Panc1 (cell line): ENCODE measurements around the gene SYNDIG1L. TPM values are rescaled to one million over a fixed set of nuclear protein-coding genes. Genes with fewer than 3 reads are reported as not detected.

Source experiments
- ATAC-seq: fragments of 200-7000 bp; cut with Tn5 transposase; 2 replicates; pipeline ENCODE4 v1.9.1; 2020; ENCODE audit warnings: mild to moderate bottlenecking, moderate library complexity
- BruUV-seq: library from RNA; stranded (reverse); fragments of 400-500 nt; replicated peaks from 2 replicates; lab custom pipeline; 2021; lab: Mats Ljungman, UMichigan
- CTCF ChIA-PET: fragments of 300-600 bp; sonication (Branson Sonifier 250); formaldehyde crosslinking; loops from one replicate; lab custom pipeline; 2022; ENCODE audit warnings: antibody characterized with exemption; lab: Charles Lee
- POLR2A ChIA-PET: fragments of 300-600 bp; sonication (Branson Sonifier 250); formaldehyde crosslinking; loops from one replicate; lab custom pipeline; 2022; ENCODE audit warnings: antibody characterized with exemption; lab: Charles Lee
- DNase-seq: peaks from one replicate; pipeline ENCODE4 v3.0.0-alpha.2; 2010; ENCODE audit warnings: low read depth, low spot score
- H3K27ac ChIP-seq: 2 replicates; pipeline ENCODE4 v1.5.1; 2011; ENCODE audit warnings: mild to moderate bottlenecking, low read length, inconsistent platforms
- H3K27me3 ChIP-seq: fragments of 200-500 bp; sonication (Bioruptor generic); 2 replicates; pipeline ENCODE4 v1.6.0; 2014; ENCODE audit warnings: low read length, inconsistent platforms; ENCODE audit not compliant: control insufficient read depth, insufficient read depth
- H3K36me3 ChIP-seq: fragments of 200-500 bp; sonication (Bioruptor generic); 2 replicates; pipeline ENCODE4 v1.5.1; 2014; ENCODE audit warnings: inconsistent platforms, mild to moderate bottlenecking, low read length, moderate library complexity; ENCODE audit not compliant: control insufficient read depth, insufficient read depth
- H3K4me1 ChIP-seq: 2 replicates; pipeline ENCODE4 v1.5.1; 2011; ENCODE audit warnings: inconsistent platforms, mild to moderate bottlenecking, low read length, moderate library complexity; ENCODE audit not compliant: control insufficient read depth, insufficient read depth
- H3K4me3 ChIP-seq, 2 experiments: 2 replicates each; pipeline ENCODE4 v1.5.1; 2011 to 2012; ENCODE audit warnings: low read depth in 2 of 2, low read length in 2 of 2, mild to moderate bottlenecking in 2 of 2, inconsistent platforms in 1 of 2, moderate library complexity in 1 of 2
- H3K9me3 ChIP-seq: fragments of 200-500 bp; sonication (Bioruptor generic); 2 replicates; pipeline ENCODE4 v1.5.1; 2014; ENCODE audit warnings: low read depth, mild to moderate bottlenecking, inconsistent platforms, low read length, moderate library complexity; ENCODE audit not compliant: control insufficient read depth, insufficient read depth
- CTCF ChIP-seq: fragments of 450-650 bp; IDR thresholded peaks from 2 replicates; pipeline ENCODE4 v1.5.1; 2017; ENCODE audit warnings: mild to moderate bottlenecking
- POLR2AphosphoS5 ChIP-seq: IDR thresholded peaks from 2 replicates; pipeline ENCODE4 v1.6.1; 2012; ENCODE audit warnings: mild to moderate bottlenecking, low read depth, low read length, moderate library complexity
- REST ChIP-seq, 2 experiments: IDR thresholded peaks; 2 replicates each; pipeline ENCODE4 v1.6.1; 2011 to 2012; ENCODE audit warnings: low read depth in 2 of 2, control low read depth in 1 of 2, low read length in 1 of 2, mild to moderate bottlenecking in 1 of 2, moderate library complexity in 1 of 2; ENCODE audit not compliant: insufficient read depth in 1 of 2
- SIN3A ChIP-seq: IDR thresholded peaks from 2 replicates; pipeline ENCODE4 v1.6.1; 2012; ENCODE audit warnings: low read depth, mild to moderate bottlenecking, low read length, moderate library complexity, borderline replicate concordance; ENCODE audit not compliant: insufficient read depth
- TCF7L2 ChIP-seq: IDR thresholded peaks from 2 replicates; pipeline ENCODE4 v1.6.1; 2011; ENCODE audit warnings: mild to moderate bottlenecking, low read depth, low read length, inconsistent platforms
- in situ Hi-C: cut with HindIII; loops from 2 replicates; pipeline ENCODE4 v1.10.0; 2016; ENCODE audit warnings: low sequenced_read_pairs, low pct_unique_long_range_greater_than_20kb
- intact Hi-C: fragments of 100-400 bp; cut with micrococcal nuclease; formaldehyde crosslinking; loops from one replicate; pipeline ENCODE4 v1.10.0; 2022; ENCODE audit not compliant: unreplicated experiment
- total RNA-seq: library from RNA; stranded (reverse); gene quantifications from one replicate; pipeline ENCODE4 v1.2.1, GENCODE V29; 2021; ENCODE audit not compliant: unreplicated experiment

The SYNDIG1L gene
- total RNA-seq, 1 experiment from 2014 or later = not detected

DNA sequence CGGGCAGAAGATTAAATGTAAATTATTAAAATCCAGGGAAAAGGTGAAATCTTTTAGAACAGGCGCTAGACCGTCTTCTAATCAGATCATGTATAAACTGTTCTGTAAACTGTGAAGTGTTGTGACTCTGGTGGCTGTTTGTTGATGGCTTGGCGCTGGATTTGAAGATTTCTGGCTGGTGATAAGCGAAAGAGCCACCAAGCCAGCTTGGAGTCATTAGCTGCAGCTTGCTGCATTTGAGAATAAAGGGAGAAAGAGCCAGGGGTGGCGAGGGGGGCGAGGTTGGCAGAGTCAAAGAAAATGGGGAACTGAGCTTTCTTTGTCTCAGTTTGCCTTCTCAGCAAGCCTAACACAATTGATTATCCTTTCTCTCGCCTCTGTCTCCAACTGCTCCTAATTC lies 8.0 kb downstream of the SYNDIG1L start:
- no peaks in the 10 kb centered on the region for H3K9me3 ChIP-seq
- no peaks in the 10 kb centered on the region for H3K36me3 ChIP-seq
- H3K4me1 ChIP-seq = no peaks in the 10 kb centered on the region
- DNase-seq (no peak), ATAC-seq (no peak)
- TF ChIP-seq REST (IDR thresholded peaks at IDR 0.05; ENCODE audit: insufficient read depth in 1 of 2, low read depth in 2 of 2, low read length in 1 of 2) (no peak), SIN3A (no peak)
- H3K27ac ChIP-seq = no peak overlapping the region
- in situ Hi-C loops (no loop called here), intact Hi-C loops (no loop called here)
- no TSS peak for BruUV-seq
- H3K27me3 ChIP-seq = peaks cover 12% of the 10 kb centered on the region; the same call in 1 of the 2 replicates
- ChIA-PET CTCF (no interaction called here), POLR2A (no interaction called here)
- no peak overlapping the region for H3K4me3 ChIP-seq

DNA sequence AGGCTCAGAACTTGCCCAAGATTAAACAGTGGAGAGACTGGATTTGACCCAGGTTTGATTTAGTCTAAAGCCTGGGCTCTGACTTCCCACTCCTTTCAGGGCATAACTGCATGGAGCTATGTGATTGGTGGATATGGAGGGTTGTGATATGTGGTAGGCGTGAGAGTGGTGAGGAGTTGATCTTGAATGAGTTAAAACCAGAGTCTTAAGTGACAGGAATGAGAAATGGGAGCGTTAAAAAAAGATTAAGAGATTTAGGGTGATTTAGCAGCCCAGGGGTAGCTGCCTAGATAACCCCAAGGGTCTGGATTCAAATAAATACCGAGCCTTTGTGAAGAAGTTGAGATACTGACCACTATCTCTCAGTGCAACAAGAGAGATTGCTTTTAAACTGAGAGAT lies 8.4 kb downstream of the SYNDIG1L start:
- H3K27ac ChIP-seq = no peak overlapping the region
- ChIA-PET CTCF (interaction anchor here (0.5 kb wide), 1 partner anchor 73 kb away, joined by 3 read pairs; no protein-coding TSS in a partner anchor), POLR2A (no interaction called here)
- in situ Hi-C loops (no loop called here), intact Hi-C loops (no loop called here)
- ATAC-seq (no peak), DNase-seq (no peak)
- H3K9me3 ChIP-seq = no peaks in the 10 kb centered on the region
- TF ChIP-seq SIN3A (no peak), POLR2AphosphoS5 (no peak), TCF7L2 (no peak), REST (IDR thresholded peaks at IDR 0.05; ENCODE audit: insufficient read depth in 1 of 2, low read depth in 2 of 2, low read length in 1 of 2) (no peak), CTCF (no peak)
- BruUV-seq = no TSS peak
- peaks cover 12% of the 10 kb centered on the region; the same call in 1 of the 2 replicates for H3K27me3 ChIP-seq
- no peaks in the 10 kb centered on the region for H3K36me3 ChIP-seq
- no peaks in the 10 kb centered on the region for H3K4me1 ChIP-seq
- no peak overlapping the region for H3K4me3 ChIP-seq
